Measurements from ENCODE around the gene SV2C. TPM values are rescaled to one million over a fixed set of nuclear protein-coding genes. Genes with fewer than 3 reads are reported as not detected.

SV2C gene
- total and polyA plus RNA-seq, 7 donors = 0.31 to 0.71 (median 0.55) TPM; not detected in 2

- H3K4me3 ChIP-seq = no peak overlapping the region
- H3K4me1 ChIP-seq = peaks cover 0 to 4% (median 0%) of the 10 kb centered on the region in 4 donors
- intact Hi-C loops (cut with DNase I) = no loop called here
- H3K27me3 ChIP-seq = peaks cover 0 to 2% (median 0%) of the 10 kb centered on the region in 3 donors
- no peaks in the 10 kb centered on the region for H3K9me3 ChIP-seq
- no peak for DNase-seq
- TF ChIP-seq POLR2A (IDR thresholded peaks at IDR 0.05) = no peak
- no peak for TF ChIP-seq EP300 (IDR thresholded peaks at IDR 0.05)
- no peak for TF ChIP-seq CTCF (IDR thresholded peaks at IDR 0.05)
- TF ChIP-seq POLR2AphosphoS5 (IDR thresholded peaks at IDR 0.05) = no peak
- 28 to 50% methylated on average over 1 of the region's 1 CpG for WGBS, 2 donors
- H3K27ac ChIP-seq = no peak overlapping the region
- no peaks in the 10 kb centered on the region for H3K36me3 ChIP-seq
These were observed 186.9 kb downstream of the SV2C start for GRCh38 chr5:76269932-76270610.

GRCh38 chr5:76271836-76272235 lies 188.7 kb downstream of the SV2C start:
- intact Hi-C loops (cut with DNase I) = no loop called here

GRCh38 chr5:76273206-76273885 lies 190.2 kb downstream of the SV2C start:
- 27 to 34% methylated on average over 8 of the region's 8 CpGs for WGBS, 2 donors
- DNase-seq = no peak
- Histone ChIP-seq H3K4me3 (no peak overlapping the region), H3K27ac (no peak overlapping the region), H3K27me3 (no peaks in the 10 kb centered on the region), H3K9me3 (no peaks in the 10 kb centered on the region), H3K36me3 (no peaks in the 10 kb centered on the region), H3K4me1 (peaks cover 0 to 4% (median 0%) of the 10 kb centered on the region in 4 donors)
- no peak for TF ChIP-seq CTCF (IDR thresholded peaks at IDR 0.05)
- no peak for TF ChIP-seq POLR2A (IDR thresholded peaks at IDR 0.05)
- TF ChIP-seq EP300 (IDR thresholded peaks at IDR 0.05) = no peak
- TF ChIP-seq POLR2AphosphoS5 (IDR thresholded peaks at IDR 0.05) = no peak
- intact Hi-C loops (cut with DNase I) = no loop called here

More at GRCh38 chr5:76271836-76272235, 188.7 kb downstream of the SV2C start:
- Histone ChIP-seq H3K27ac (no peak overlapping the region), H3K27me3 (no peaks in the 10 kb centered on the region), H3K36me3 (no peaks in the 10 kb centered on the region), H3K4me3 (no peak overlapping the region), H3K9me3 (no peaks in the 10 kb centered on the region), H3K4me1 (peaks cover 0 to 4% (median 0%) of the 10 kb centered on the region in 4 donors)
- DNase-seq = no peak
- TF ChIP-seq EP300 (IDR thresholded peaks at IDR 0.05) = no peak
- TF ChIP-seq CTCF (IDR thresholded peaks at IDR 0.05) = no peak
- TF ChIP-seq POLR2A (IDR thresholded peaks at IDR 0.05) = no peak
- TF ChIP-seq POLR2AphosphoS5 (IDR thresholded peaks at IDR 0.05) = no peak

GRCh38 chr5:76274571-76274970 lies 191.4 kb downstream of the SV2C start:
- no peak overlapping the region for H3K27ac ChIP-seq
- no peak for TF ChIP-seq CTCF (IDR thresholded peaks at IDR 0.05)
- no peak for TF ChIP-seq POLR2AphosphoS5 (IDR thresholded peaks at IDR 0.05)
- no peak for TF ChIP-seq EP300 (IDR thresholded peaks at IDR 0.05)
- TF ChIP-seq POLR2A (IDR thresholded peaks at IDR 0.05) = no peak
- H3K9me3 ChIP-seq = no peaks in the 10 kb centered on the region
- no peaks in the 10 kb centered on the region for H3K36me3 ChIP-seq
- H3K4me3 ChIP-seq = no peak overlapping the region
- DNase-seq = no peak
- H3K4me1 ChIP-seq = peaks cover 0 to 4% (median 0%) of the 10 kb centered on the region in 4 donors
- H3K27me3 ChIP-seq = no peaks in the 10 kb centered on the region
- intact Hi-C loops (cut with DNase I) = no loop called here

Measured in sigmoid colon (tissue), 7 donors.